Endothelial cell of umbilical vein (primary cell): ENCODE measurements around the gene GRID2. TPM values are rescaled to one million over a fixed set of nuclear protein-coding genes. Genes with fewer than 3 reads are reported as not detected.

Experiments
- BruUV-seq: library from RNA; stranded (reverse); fragments of 400-500 nt; replicated peaks from 2 replicates; lab custom pipeline; 2021; lab: Mats Ljungman, UMichigan
- CTCF ChIA-PET: fragments of 300-600, 350-600 bp; sonication (Branson Sonifier 250); formaldehyde crosslinking; loops from one replicate; lab custom pipeline; 2021; ENCODE audit warnings: antibody characterized with exemption, inconsistent platforms; lab: Charles Lee
- POLR2A ChIA-PET: fragments of 300-600, 350-600 bp; sonication (Branson Sonifier 250); formaldehyde crosslinking; loops from one replicate; lab custom pipeline; 2021; ENCODE audit warnings: antibody characterized with exemption, inconsistent platforms; lab: Charles Lee
- DNase-seq: peaks from one replicate; pipeline ENCODE4 v3.0.0-alpha.2; 2011; ENCODE audit warnings: low read depth, low spot score
- FAIRE-seq: peaks from 2 replicates; lab custom pipeline; 2011; peaks lifted over from hg19 to GRCh38; lab: Jason Lieb, UNC
- H2AFZ ChIP-seq: 2 replicates; pipeline ENCODE4 v1.6.0; 2012; ENCODE audit warnings: low read depth, low read length, control low read depth, inconsistent platforms
- H3K27ac ChIP-seq: 2 replicates; pipeline ENCODE4 v1.5.1; 2011; ENCODE audit warnings: low read depth, mild to moderate bottlenecking, control low read depth, low read length, moderate library complexity; ENCODE audit not compliant: insufficient read depth
- H3K27me3 ChIP-seq, 2 experiments: 2 replicates each; pipeline versions ENCODE4 v1.6.0 to v1.6.1; 2011; ENCODE audit warnings: low read length in 2 of 2, mixed read lengths in 1 of 2; ENCODE audit not compliant: control insufficient read depth in 2 of 2, insufficient read depth in 2 of 2
- H3K36me3 ChIP-seq, 2 experiments: 2 replicates in 1 of 2; 3 replicates in 1 of 2; pipeline ENCODE4 v1.5.1; 2011; ENCODE audit warnings: low read length in 2 of 2, mild to moderate bottlenecking in 1 of 2, moderate library complexity in 1 of 2; ENCODE audit not compliant: control insufficient read depth in 2 of 2, insufficient read depth in 2 of 2; ENCODE audit errors: extremely low read depth in 1 of 2
- H3K4me1 ChIP-seq: 3 replicates; pipeline ENCODE4 v1.5.1; 2011; ENCODE audit warnings: mild to moderate bottlenecking, low read length; ENCODE audit not compliant: control insufficient read depth, insufficient read depth; ENCODE audit errors: extremely low read depth
- H3K4me2 ChIP-seq: 2 replicates; pipeline ENCODE4 v1.6.1; 2011; ENCODE audit warnings: low read length, control low read depth, mixed read lengths; ENCODE audit not compliant: insufficient read depth
- H3K4me3 ChIP-seq, 3 experiments: fragments of 200-600 bp in 1 of 3; sonication (generic), shearing (Covaris generic) in 1 of 3; replicated peaks in 1 of 3; 2 replicates each; pipeline ENCODE4 v1.5.1; 2011 to 2016; ENCODE audit warnings: control low read depth in 3 of 3, low read length in 3 of 3, mild to moderate bottlenecking in 2 of 3, inconsistent platforms in 1 of 3, low read depth in 1 of 3, moderate library complexity in 1 of 3; ENCODE audit not compliant: insufficient read depth in 1 of 3
- H3K79me2 ChIP-seq: 2 replicates; pipeline ENCODE4 v1.6.0; 2012; ENCODE audit warnings: low read length, inconsistent platforms; ENCODE audit not compliant: control insufficient read depth, insufficient read depth
- H3K9ac ChIP-seq: replicated peaks from 2 replicates; pipeline ENCODE3; 2011; ENCODE audit warnings: low read length, control low read depth; ENCODE audit not compliant: insufficient read depth; ENCODE audit errors: extremely low read depth
- H3K9me1 ChIP-seq: replicated peaks from 3 replicates; pipeline ENCODE4 v1.6.0; 2011; ENCODE audit warnings: mild to moderate bottlenecking, low read length; ENCODE audit not compliant: control insufficient read depth, insufficient read depth; ENCODE audit errors: extremely low read depth
- H3K9me3 ChIP-seq: replicated peaks from 2 replicates; pipeline ENCODE4 v1.5.1; 2012; ENCODE audit warnings: low read length, inconsistent platforms; ENCODE audit not compliant: control insufficient read depth, insufficient read depth
- H4K20me1 ChIP-seq: replicated peaks from 2 replicates; pipeline ENCODE3; 2011; ENCODE audit warnings: mild to moderate bottlenecking, low read length; ENCODE audit not compliant: control insufficient read depth, insufficient read depth; ENCODE audit errors: extremely low read depth
- EZH2 ChIP-seq: IDR thresholded peaks from 2 replicates; pipeline ENCODE4 v1.6.1; 2012; ENCODE audit warnings: borderline replicate concordance, low read depth, mild to moderate bottlenecking, moderate library complexity, low read length, inconsistent platforms; ENCODE audit not compliant: severe bottlenecking
- FOS ChIP-seq: IDR thresholded peaks from 2 replicates; pipeline ENCODE4 v1.6.1; 2011; ENCODE audit warnings: mild to moderate bottlenecking, low read length, moderate library complexity, borderline replicate concordance; ENCODE audit not compliant: insufficient read depth
- GATA2 ChIP-seq: IDR thresholded peaks from 2 replicates; pipeline ENCODE4 v1.7.0; 2011; ENCODE audit warnings: low read depth, mild to moderate bottlenecking, moderate library complexity, mixed read lengths, low read length; ENCODE audit not compliant: insufficient read length, insufficient read depth
- JUN ChIP-seq: IDR thresholded peaks from 2 replicates; pipeline ENCODE4 v1.6.1; 2011; ENCODE audit warnings: borderline replicate concordance, low read depth; ENCODE audit not compliant: insufficient read length, insufficient read depth
- MYC ChIP-seq: IDR thresholded peaks from one replicate; pipeline ENCODE4 v1.6.1; 2011; ENCODE audit warnings: mild to moderate bottlenecking, low read depth, low read length
- POLR2A ChIP-seq: IDR thresholded peaks from 2 replicates; pipeline ENCODE4 v1.6.1; 2012; ENCODE audit warnings: low read depth, mild to moderate bottlenecking, control low read depth, low read length
- POLR2AphosphoS5 ChIP-seq: IDR thresholded peaks from 2 replicates; pipeline ENCODE4 v1.6.1; 2012; ENCODE audit warnings: low read depth, mild to moderate bottlenecking, control low read depth, low read length, moderate library complexity; ENCODE audit not compliant: insufficient read depth
- dilution Hi-C: fragments of 300-500 bp; cut with MboI; formaldehyde crosslinking; loops from one replicate; pipeline ENCODE4 v1.15.0; 2019; ENCODE audit warnings: low sequenced_read_pairs; ENCODE audit not compliant: extremely low pct_ligation_motif_present
- intact Hi-C: fragments of 100-400 bp; cut with micrococcal nuclease; formaldehyde crosslinking; loops from one replicate; pipeline ENCODE4 v1.10.0; 2022
- polyA plus RNA-seq, 4 experiments: library from polyadenylated mRNA; depleted of rRNA in 3 of 4; stranded (reverse) in 3 of 4; unstranded in 1 of 4; fragments of >200 nt; gene quantifications; 2 replicates each; pipeline versions ENCODE4 v1.2.1 to v1.2.3, GENCODE V29; 2011 to 2012; ENCODE audit warnings: missing spikeins in 1 of 4
- total RNA-seq: library from RNA; stranded (reverse); gene quantifications from 2 replicates; pipeline ENCODE4 v1.2.3, GENCODE V29; 2021
- TF ChIP-seq, protein P1 (sequence below), 2 donors: IDR thresholded peaks; 1 replicate in 1 of 2; 2 replicates in 1 of 2; pipeline ENCODE4 v1.5.1; 2011; ENCODE audit warnings: low read length in 2 of 2, mild to moderate bottlenecking in 2 of 2, moderate library complexity in 2 of 2, control low read depth in 1 of 2, inconsistent platforms in 1 of 2, low read depth in 1 of 2; ENCODE audit not compliant: insufficient read depth in 1 of 2; ENCODE audit errors: extremely low read depth in 1 of 2
- TF ChIP-seq, protein P2 (sequence below): IDR thresholded peaks from 2 replicates; pipeline ENCODE4 v1.6.1; 2011; ENCODE audit not compliant: insufficient read depth, insufficient read length

GRID2 gene
- total and polyA plus RNA-seq, 2 donors (not counting 3 experiments of a cell fraction or from before 2014, with no cell fraction given): not detected

DNA sequence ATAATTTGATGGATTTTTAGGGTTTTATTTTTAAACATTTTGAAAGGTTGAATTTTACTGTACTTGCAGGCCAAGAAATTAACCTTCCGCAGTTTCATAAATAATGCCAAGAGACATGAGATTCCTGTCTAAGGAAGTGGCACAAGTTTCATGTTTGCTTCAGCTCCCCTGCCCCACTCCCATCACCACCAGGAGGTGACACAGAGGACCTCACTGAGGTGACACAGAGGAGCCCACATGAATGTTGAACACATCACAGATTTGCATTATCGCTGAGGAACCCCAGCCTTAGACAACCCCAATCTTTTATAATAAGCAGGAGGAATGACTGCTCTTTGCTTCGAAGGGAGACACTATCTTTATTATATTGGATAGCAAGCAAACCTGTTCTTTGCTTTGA lies 1033.4 kb downstream of the GRID2 start:
- no peak overlapping the region for H3K4me2 ChIP-seq
- H3K4me3 ChIP-seq: no peak overlapping the region
- no peak for DNase-seq
- no peaks in the 10 kb centered on the region for H3K4me1 ChIP-seq
- POLR2A ChIA-PET: no interaction called here
- no peaks in the 10 kb centered on the region for H3K9me1 ChIP-seq
- no peak overlapping the region for H2AFZ ChIP-seq
- FAIRE-seq: no peak
- intact Hi-C loops: no loop called here
- H3K9ac ChIP-seq: no peak overlapping the region
- H3K79me2 ChIP-seq: no peaks in the 10 kb centered on the region
- no peaks in the 10 kb centered on the region for H3K9me3 ChIP-seq
- no TSS peak for BruUV-seq
- no peaks in the 10 kb centered on the region for H3K36me3 ChIP-seq
- TF ChIP-seq POLR2A (no peak), POLR2AphosphoS5 (no peak), EZH2 (no peak), FOS (no peak), GATA2 (no peak), JUN (no peak), MYC (no peak)
- TF ChIP-seq, protein P1, sequence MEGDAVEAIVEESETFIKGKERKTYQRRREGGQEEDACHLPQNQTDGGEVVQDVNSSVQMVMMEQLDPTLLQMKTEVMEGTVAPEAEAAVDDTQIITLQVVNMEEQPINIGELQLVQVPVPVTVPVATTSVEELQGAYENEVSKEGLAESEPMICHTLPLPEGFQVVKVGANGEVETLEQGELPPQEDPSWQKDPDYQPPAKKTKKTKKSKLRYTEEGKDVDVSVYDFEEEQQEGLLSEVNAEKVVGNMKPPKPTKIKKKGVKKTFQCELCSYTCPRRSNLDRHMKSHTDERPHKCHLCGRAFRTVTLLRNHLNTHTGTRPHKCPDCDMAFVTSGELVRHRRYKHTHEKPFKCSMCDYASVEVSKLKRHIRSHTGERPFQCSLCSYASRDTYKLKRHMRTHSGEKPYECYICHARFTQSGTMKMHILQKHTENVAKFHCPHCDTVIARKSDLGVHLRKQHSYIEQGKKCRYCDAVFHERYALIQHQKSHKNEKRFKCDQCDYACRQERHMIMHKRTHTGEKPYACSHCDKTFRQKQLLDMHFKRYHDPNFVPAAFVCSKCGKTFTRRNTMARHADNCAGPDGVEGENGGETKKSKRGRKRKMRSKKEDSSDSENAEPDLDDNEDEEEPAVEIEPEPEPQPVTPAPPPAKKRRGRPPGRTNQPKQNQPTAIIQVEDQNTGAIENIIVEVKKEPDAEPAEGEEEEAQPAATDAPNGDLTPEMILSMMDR (IDR thresholded peaks at IDR 0.05; ENCODE audit: extremely low read depth in 1 of 2, insufficient read depth in 1 of 2, low read depth in 1 of 2, low read length in 2 of 2): no peak
- TF ChIP-seq, protein P2, sequence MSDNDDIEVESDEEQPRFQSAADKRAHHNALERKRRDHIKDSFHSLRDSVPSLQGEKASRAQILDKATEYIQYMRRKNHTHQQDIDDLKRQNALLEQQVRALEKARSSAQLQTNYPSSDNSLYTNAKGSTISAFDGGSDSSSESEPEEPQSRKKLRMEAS: no peak
- H3K27me3 ChIP-seq: peaks cover 2% of the 10 kb centered on the region in 2 experiments
- H4K20me1 ChIP-seq: no peaks in the 10 kb centered on the region
- H3K27ac ChIP-seq: no peak overlapping the region
- dilution Hi-C loops: no loop called here
- CTCF ChIA-PET: no interaction called here
